PC-9 (cell line): ENCODE data around the gene NEUROD6. TPM values are rescaled to one million over a fixed set of nuclear protein-coding genes. Genes with fewer than 3 reads are reported as not detected.

Experiments used
- BruUV-seq: library from RNA; stranded (reverse); fragments of 400-500 nt; replicated peaks from 2 replicates; lab custom pipeline; 2021; lab: Mats Ljungman, UMichigan
- CTCF ChIA-PET: fragments of 300-600 bp; sonication (Branson Sonifier 250); formaldehyde crosslinking; loops from one replicate; lab custom pipeline; 2022; ENCODE audit warnings: antibody characterized with exemption; lab: Charles Lee
- POLR2A ChIA-PET: fragments of 300-600 bp; sonication (Branson Sonifier 250); formaldehyde crosslinking; loops from one replicate; lab custom pipeline; 2022; ENCODE audit warnings: antibody characterized with exemption; ENCODE audit not compliant: unreplicated experiment; lab: Charles Lee
- DNase-seq, 2 experiments: peaks; one replicate each; pipeline versions ENCODE4 v3.0.0 to v3.0.0-alpha.2; 2015 to 2022; ENCODE audit warnings: mixed read lengths in 1 of 2
- H2AFZ ChIP-seq: fragments of 200-600 bp; sonication (generic); 2 replicates; pipeline ENCODE4 v1.8.1; 2017; ENCODE audit warnings: antibody characterized with exemption
- H3F3A ChIP-seq: fragments of 200-600 bp; sonication (generic); 2 replicates; pipeline ENCODE4 v1.8.1; 2017; ENCODE audit warnings: antibody characterized with exemption, mild to moderate bottlenecking, low read depth; ENCODE audit not compliant: insufficient read depth
- H3K27ac ChIP-seq: fragments of 200-600 bp; sonication (generic); 2 replicates; pipeline ENCODE4 v1.6.1; 2016; ENCODE audit warnings: mixed run types
- H3K27me3 ChIP-seq: fragments of 200-600 bp; sonication (generic); 2 replicates; pipeline ENCODE4 v1.6.1; 2016; ENCODE audit warnings: low read depth, mixed run types; ENCODE audit not compliant: insufficient read depth
- H3K36me3 ChIP-seq: fragments of 200-600 bp; sonication (generic); 2 replicates; pipeline ENCODE4 v1.6.1; 2016; ENCODE audit warnings: low read depth, mixed run types
- H3K4me1 ChIP-seq: fragments of 200-600 bp; sonication (generic); replicated peaks from 2 replicates; pipeline ENCODE4 v1.6.1; 2016; ENCODE audit warnings: mixed run types; ENCODE audit not compliant: insufficient read depth
- H3K4me2 ChIP-seq: fragments of 200-600 bp; sonication (generic); 2 replicates; pipeline ENCODE4 v1.6.1; 2017; ENCODE audit warnings: mixed run types
- H3K4me3 ChIP-seq: fragments of 200-600 bp; sonication (generic); 2 replicates; pipeline ENCODE4 v1.6.1; 2016; ENCODE audit warnings: mixed run types
- H3K79me2 ChIP-seq: fragments of 200-600 bp; sonication (generic); 2 replicates; pipeline ENCODE4 v1.6.1; 2017; ENCODE audit warnings: low read depth, mixed run types
- H3K9me2 ChIP-seq: fragments of 200-600 bp; sonication (generic); 2 replicates; pipeline ENCODE4 v1.8.1; 2017; ENCODE audit warnings: mild to moderate bottlenecking; ENCODE audit not compliant: insufficient read depth
- H3K9me3 ChIP-seq: fragments of 200-600 bp; sonication (generic); 2 replicates; pipeline ENCODE4 v1.8.1; 2016; ENCODE audit warnings: low read depth; ENCODE audit not compliant: insufficient read depth
- H4K20me1 ChIP-seq: fragments of 200-600 bp; sonication (generic); 2 replicates; pipeline ENCODE4 v1.8.1; 2017; ENCODE audit not compliant: insufficient read depth
- EZH2 ChIP-seq: fragments of 200-600 bp; sonication (generic); IDR thresholded peaks from 2 replicates; pipeline ENCODE4 v1.8.0; 2017; ENCODE audit warnings: antibody characterized with exemption, low read depth
- intact Hi-C: fragments of 100-400 bp; cut with micrococcal nuclease; formaldehyde crosslinking; loops from one replicate; pipeline ENCODE4 v1.10.0; 2022; ENCODE audit not compliant: unreplicated experiment
- total RNA-seq: library from RNA; stranded (reverse); gene quantifications from 2 replicates; pipeline ENCODE4 v1.2.3, GENCODE V29; 2021
- TF ChIP-seq, protein P1 (sequence below): fragments of 200-600 bp; sonication (generic); conservative IDR thresholded peaks from 2 replicates; pipeline ENCODE4 v1.6.1; 2017; ENCODE audit warnings: mixed run types, antibody characterized with exemption, mild to moderate bottlenecking, moderate library complexity

Gene NEUROD6
- total RNA-seq, 1 experiment from 2014 or later, result not detected

DNA sequence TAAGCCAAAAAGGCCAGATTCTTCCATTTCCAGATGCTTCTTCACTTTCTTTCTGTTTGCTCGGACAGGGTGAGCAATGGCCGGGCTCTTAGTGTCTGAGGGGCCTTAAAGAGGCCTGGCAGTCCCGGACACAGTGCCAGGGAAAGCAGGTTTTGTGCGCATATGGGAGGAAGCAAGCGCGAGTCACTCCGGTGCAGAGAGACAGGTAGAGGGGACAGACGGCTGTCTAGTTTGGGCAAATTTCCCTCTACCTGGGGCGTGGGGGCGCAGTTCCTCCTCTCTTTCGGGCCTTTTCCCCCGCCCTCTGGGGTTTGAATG is 4.7 kb downstream of the NEUROD6 start:
- no peak for TF ChIP-seq EZH2
- TF ChIP-seq, protein P1, sequence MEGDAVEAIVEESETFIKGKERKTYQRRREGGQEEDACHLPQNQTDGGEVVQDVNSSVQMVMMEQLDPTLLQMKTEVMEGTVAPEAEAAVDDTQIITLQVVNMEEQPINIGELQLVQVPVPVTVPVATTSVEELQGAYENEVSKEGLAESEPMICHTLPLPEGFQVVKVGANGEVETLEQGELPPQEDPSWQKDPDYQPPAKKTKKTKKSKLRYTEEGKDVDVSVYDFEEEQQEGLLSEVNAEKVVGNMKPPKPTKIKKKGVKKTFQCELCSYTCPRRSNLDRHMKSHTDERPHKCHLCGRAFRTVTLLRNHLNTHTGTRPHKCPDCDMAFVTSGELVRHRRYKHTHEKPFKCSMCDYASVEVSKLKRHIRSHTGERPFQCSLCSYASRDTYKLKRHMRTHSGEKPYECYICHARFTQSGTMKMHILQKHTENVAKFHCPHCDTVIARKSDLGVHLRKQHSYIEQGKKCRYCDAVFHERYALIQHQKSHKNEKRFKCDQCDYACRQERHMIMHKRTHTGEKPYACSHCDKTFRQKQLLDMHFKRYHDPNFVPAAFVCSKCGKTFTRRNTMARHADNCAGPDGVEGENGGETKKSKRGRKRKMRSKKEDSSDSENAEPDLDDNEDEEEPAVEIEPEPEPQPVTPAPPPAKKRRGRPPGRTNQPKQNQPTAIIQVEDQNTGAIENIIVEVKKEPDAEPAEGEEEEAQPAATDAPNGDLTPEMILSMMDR, result no peak
- H3K27ac ChIP-seq, result no peak overlapping the region
- H3K4me2 ChIP-seq, result no peak overlapping the region
- no peak overlapping the region for H3K4me3 ChIP-seq
- no peaks in the 10 kb centered on the region for H3K36me3 ChIP-seq
- H3K27me3 ChIP-seq, result peaks cover 32% of the 10 kb centered on the region
- H3K9me3 ChIP-seq, result no peaks in the 10 kb centered on the region
- no peaks in the 10 kb centered on the region for H4K20me1 ChIP-seq
- CTCF ChIA-PET, result no interaction called here
- POLR2A ChIA-PET, result no interaction called here
- DNase-seq, result no peak
- intact Hi-C loops, result no loop called here
- no TSS peak for BruUV-seq
- no peaks in the 10 kb centered on the region for H3K9me2 ChIP-seq
- H2AFZ ChIP-seq, result no peak overlapping the region
- H3K79me2 ChIP-seq, result no peaks in the 10 kb centered on the region
- no peaks in the 10 kb centered on the region for H3K4me1 ChIP-seq
- H3F3A ChIP-seq, result no peaks in the 10 kb centered on the region

DNA sequence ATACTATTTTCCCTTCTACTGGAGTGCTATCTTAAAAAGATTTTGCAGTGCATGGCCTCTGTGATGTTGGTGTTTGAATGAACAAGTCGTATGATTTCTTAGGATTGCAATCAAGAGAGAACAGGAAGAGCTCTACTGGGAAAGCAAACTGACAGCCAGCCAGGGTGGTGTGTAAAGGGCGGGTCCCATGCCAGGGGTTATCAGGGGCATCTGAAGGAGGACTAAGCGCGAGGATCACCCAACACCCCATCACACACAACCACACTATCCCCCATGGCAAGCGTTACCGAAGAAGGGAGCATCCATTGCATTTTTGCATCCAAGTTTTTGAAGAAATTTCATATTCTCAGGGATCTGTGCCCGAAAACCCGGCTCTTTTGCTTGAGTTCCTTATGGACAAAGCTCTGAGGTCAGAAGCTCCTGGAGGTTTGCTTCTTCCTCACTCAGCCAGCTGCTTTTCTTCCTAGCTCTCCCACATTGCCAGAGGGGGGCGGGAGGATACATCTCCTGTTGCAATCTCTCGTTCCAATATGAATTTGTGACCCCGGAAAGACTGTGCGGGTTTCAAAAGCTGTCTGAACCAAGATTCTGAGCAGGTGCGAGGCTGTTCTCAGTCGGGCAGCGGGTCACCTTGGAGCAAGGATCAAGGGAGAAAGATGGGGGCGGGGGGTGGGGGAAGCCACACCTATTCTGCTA is 5.2 kb downstream of the NEUROD6 start:
- CTCF ChIA-PET, result no interaction called here

DNA sequence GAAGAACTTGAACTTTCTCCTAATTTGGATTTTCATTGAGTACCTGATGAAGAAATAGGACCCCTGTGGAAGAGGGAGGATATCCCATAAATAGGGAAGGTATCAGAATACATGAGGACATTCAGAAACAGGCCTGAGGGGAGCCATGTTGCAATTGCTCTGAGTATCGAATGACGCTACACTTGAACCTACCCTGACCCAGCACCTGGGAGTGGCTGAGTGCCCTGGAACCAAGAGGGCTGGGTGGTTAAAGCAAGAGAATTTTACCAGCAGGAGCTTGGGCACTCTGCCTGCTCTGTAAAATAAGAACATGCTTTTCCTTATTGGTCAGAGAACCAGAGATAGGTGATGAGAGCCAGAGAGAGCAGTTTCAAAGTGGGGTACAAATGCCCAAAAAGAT is 7.2 kb downstream of the NEUROD6 start:
- Histone ChIP-seq H4K20me1 (no peaks in the 10 kb centered on the region), H3K27ac (no peak overlapping the region), H2AFZ (no peak overlapping the region), H3K9me2 (no peaks in the 10 kb centered on the region; the same call in 1 of the 2 replicates), H3K4me3 (no peak overlapping the region), H3K4me1 (no peaks in the 10 kb centered on the region), H3K79me2 (no peaks in the 10 kb centered on the region), H3K9me3 (no peaks in the 10 kb centered on the region), H3K4me2 (no peak overlapping the region), H3F3A (no peaks in the 10 kb centered on the region), H3K36me3 (no peaks in the 10 kb centered on the region), H3K27me3 (peaks cover 30% of the 10 kb centered on the region)
- no peak for DNase-seq
- CTCF ChIA-PET, result no interaction called here
- POLR2A ChIA-PET, result no interaction called here
- intact Hi-C loops, result no loop called here
- no TSS peak for BruUV-seq
- TF ChIP-seq, protein P1, result no peak
- TF ChIP-seq EZH2, result no peak

More for the DNA sequence above, 5.2 kb downstream of the NEUROD6 start:
- no peaks in the 10 kb centered on the region for H3K4me1 ChIP-seq
- no peaks in the 10 kb centered on the region for H3K9me3 ChIP-seq
- H3K9me2 ChIP-seq, result no peaks in the 10 kb centered on the region
- peaks cover 31% of the 10 kb centered on the region for H3K27me3 ChIP-seq
- no TSS peak for BruUV-seq
- no peaks in the 10 kb centered on the region for H3F3A ChIP-seq
- intact Hi-C loops, result no loop called here
- H4K20me1 ChIP-seq, result no peaks in the 10 kb centered on the region
- no peaks in the 10 kb centered on the region for H3K79me2 ChIP-seq
- H2AFZ ChIP-seq, result no peak overlapping the region
- POLR2A ChIA-PET, result no interaction called here
- H3K4me3 ChIP-seq, result no peak overlapping the region
- no peak for DNase-seq
- no peak overlapping the region for H3K27ac ChIP-seq
- no peak overlapping the region for H3K4me2 ChIP-seq
- no peak for TF ChIP-seq EZH2
- TF ChIP-seq, protein P1, result no peak
- no peaks in the 10 kb centered on the region for H3K36me3 ChIP-seq
